ENCODE measurements around the gene SRSF1. TPM values are rescaled to one million over a fixed set of nuclear protein-coding genes. Genes with fewer than 3 reads are reported as not detected.

SRSF1 gene
- total RNA-seq, 2 donors from 2014 or later: 136 to 151 TPM

GRCh38 chr17:57966246-57966645 is 40.8 kb downstream of the SRSF1 start:
- H3K4me1 ChIP-seq (replicated peaks): peaks cover 1% of the 10 kb centered on the region
- DNase-seq (ENCODE audit: low spot score): no peak
- intact Hi-C loops (cut with DNase I): no loop called here
- H3K27ac ChIP-seq: no peak overlapping the region
- WGBS: 95% methylated on average over 5 of the region's 5 CpGs
- H3K36me3 ChIP-seq: no peaks in the 10 kb centered on the region
- TF ChIP-seq POLR2AphosphoS5 (IDR thresholded peaks at IDR 0.05) (no peak), CTCF (IDR thresholded peaks at IDR 0.05) (no peak), POLR2A (IDR thresholded peaks at IDR 0.05) (no peak)
- H3K27me3 ChIP-seq (replicated peaks; ENCODE audit: insufficient read depth): no peaks in the 10 kb centered on the region
- H3K4me3 ChIP-seq: no peak overlapping the region
- no peaks in the 10 kb centered on the region for H3K9me3 ChIP-seq

GRCh38 chr17:57965521-57966160 is 41.4 kb downstream of the SRSF1 start:
- no peaks in the 10 kb centered on the region for H3K4me1 ChIP-seq (replicated peaks)
- intact Hi-C loops (cut with DNase I): no loop called here
- no peak overlapping the region for H3K4me3 ChIP-seq
- DNase-seq (ENCODE audit: low spot score): no peak
- no peaks in the 10 kb centered on the region for H3K9me3 ChIP-seq
- no peak for TF ChIP-seq CTCF (IDR thresholded peaks at IDR 0.05)
- TF ChIP-seq POLR2AphosphoS5 (IDR thresholded peaks at IDR 0.05): no peak
- TF ChIP-seq POLR2A (IDR thresholded peaks at IDR 0.05): no peak
- H3K27me3 ChIP-seq (replicated peaks; ENCODE audit: insufficient read depth): no peaks in the 10 kb centered on the region
- no peak overlapping the region for H3K27ac ChIP-seq
- 86% methylated on average over 25 of the region's 26 CpGs for WGBS
- H3K36me3 ChIP-seq: no peaks in the 10 kb centered on the region

- TF ChIP-seq POLR2AphosphoS5 (IDR thresholded peaks at IDR 0.05) (no peak), CTCF (IDR thresholded peaks at IDR 0.05) (no peak), POLR2A (IDR thresholded peaks at IDR 0.05) (no peak)
- Histone ChIP-seq H3K4me3 (no peak overlapping the region), H3K27ac (no peak overlapping the region), H3K4me1 (replicated peaks) (no peaks in the 10 kb centered on the region), H3K9me3 (no peaks in the 10 kb centered on the region), H3K36me3 (no peaks in the 10 kb centered on the region), H3K27me3 (replicated peaks; ENCODE audit: insufficient read depth) (no peaks in the 10 kb centered on the region)
- no peak for DNase-seq (ENCODE audit: low spot score)
- 96% methylated on average over 6 of the region's 6 CpGs for WGBS
- intact Hi-C loops (cut with DNase I): no loop called here
These were observed 43.9 kb downstream of the SRSF1 start for GRCh38 chr17:57963149-57963511.

- Histone ChIP-seq H3K27ac (no peak overlapping the region), H3K9me3 (no peaks in the 10 kb centered on the region), H3K27me3 (replicated peaks; ENCODE audit: insufficient read depth) (no peaks in the 10 kb centered on the region), H3K4me3 (no peak overlapping the region), H3K36me3 (no peaks in the 10 kb centered on the region), H3K4me1 (replicated peaks) (no peaks in the 10 kb centered on the region)
- no peak for TF ChIP-seq POLR2AphosphoS5 (IDR thresholded peaks at IDR 0.05)
- no peak for TF ChIP-seq CTCF (IDR thresholded peaks at IDR 0.05)
- TF ChIP-seq POLR2A (IDR thresholded peaks at IDR 0.05): no peak
- DNase-seq (ENCODE audit: low spot score): no peak
- intact Hi-C loops (cut with DNase I): no loop called here
- WGBS: 71% methylated on average over 8 of the region's 8 CpGs
These were observed 44.5 kb downstream of the SRSF1 start for GRCh38 chr17:57962279-57963148.

Measured in prostate gland (tissue), 2 donors.